Right kidney (tissue), 9 donors: Measurements from ENCODE around the gene RANBP10.
A peak's percentile ranks its signal among the peaks of the same experiment; 100 is the strongest.
"Not testable (repeated sequence)": the region's sequence is repeated elsewhere in the genome, so short reads cannot be mapped to it uniquely, and the experiment has no call there.

Experiments
- DNase-seq: peaks from one replicate; pipeline ENCODE4 v3.0.0-alpha.2; 2016
- long read RNA-seq, 8 donors: transcript quantifications; one replicate each; lab custom pipeline, GENCODE V29; 2026

The RANBP10 gene
- long read RNA-seq, donor 1: 0 reads
- long read RNA-seq, donor 2: 0 reads
- long read RNA-seq, donor 3: 0 reads
- long read RNA-seq, donor 4, partial matches to known transcripts: 0 of 1 reads
- long read RNA-seq, donor 4, other reads (novel, unspliced or antisense): 0 of 1 reads
- long read RNA-seq, donor 5: 0 reads
- long read RNA-seq, donor 6, partial matches to known transcripts: 215 of 228 reads
- long read RNA-seq, donor 6, other reads (novel, unspliced or antisense): 13 of 228 reads
- long read RNA-seq, donor 7: 0 reads
- long read RNA-seq, donor 8, partial matches to known transcripts: 0 of 1 reads
- long read RNA-seq, donor 8, other reads (novel, unspliced or antisense): 0 of 1 reads

DNA sequence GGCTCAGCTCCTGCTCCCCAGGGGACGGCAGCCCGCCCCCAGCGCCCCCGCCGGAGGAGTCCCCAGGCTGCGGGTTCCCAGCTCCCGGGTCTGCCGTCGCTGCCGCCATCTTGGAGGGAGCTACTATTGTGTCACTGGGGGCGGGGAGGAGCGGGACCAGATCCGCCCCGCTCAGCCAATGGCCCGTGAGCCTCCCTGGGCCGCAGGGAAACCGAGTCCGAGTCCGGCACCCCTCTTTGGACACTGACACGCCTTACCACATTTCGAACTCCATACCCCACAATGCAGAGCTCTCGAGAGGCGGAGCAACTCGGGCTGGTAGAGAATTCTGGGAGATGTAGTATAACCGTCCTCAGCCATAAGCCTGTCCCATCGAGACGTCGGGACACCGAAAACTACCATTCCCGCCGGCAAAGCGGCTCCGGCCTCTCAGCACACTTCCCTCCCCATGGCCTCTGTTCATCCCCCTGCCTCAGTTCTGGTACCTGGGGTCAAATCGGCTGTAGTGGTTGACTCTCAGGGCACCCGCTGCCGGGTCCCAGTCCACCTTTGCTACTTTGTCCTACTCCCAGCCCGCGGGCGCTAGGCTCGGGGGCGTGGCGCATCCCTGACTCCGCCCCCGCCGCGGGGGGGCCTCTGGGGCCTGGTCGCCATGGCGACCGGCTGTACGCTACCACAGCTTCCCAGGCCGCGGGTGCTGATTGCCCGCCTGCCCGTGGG, at the start of gene RANBP10, which contains the start of gene TSNAXIP1:
TSS of gene RANBP10 (minus strand) at position 133 of the 720 bp plus-strand sequence. CDS start at position 109, 24 bp downstream.
TSS of gene TSNAXIP1 (plus strand) at position 462 of the 720 bp plus-strand sequence. CDS start 261 bp downstream, outside the sequence.
- DNase-seq: peak; percentile 100

DNA sequence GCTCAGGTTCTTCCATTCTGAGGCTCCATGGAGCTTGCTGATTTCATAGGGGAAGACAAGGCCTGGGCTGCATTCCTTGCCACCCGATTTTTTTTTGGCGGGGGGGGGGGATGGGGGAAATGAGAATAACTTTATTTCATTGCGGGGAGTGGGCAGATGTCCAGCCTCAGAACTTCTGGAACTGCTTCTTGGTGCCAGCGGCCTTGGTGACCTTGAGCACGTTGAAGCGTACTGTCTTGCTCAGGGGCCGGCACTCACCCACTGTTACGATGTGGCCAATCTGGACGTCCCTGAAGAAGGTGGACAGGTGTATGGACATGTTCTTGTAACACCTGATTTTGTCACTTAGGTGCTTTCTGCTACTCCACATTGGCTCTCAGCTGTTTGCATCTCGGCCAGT, 49.4 kb upstream of the RANBP10 start:
- DNase-seq: no peak

DNA sequence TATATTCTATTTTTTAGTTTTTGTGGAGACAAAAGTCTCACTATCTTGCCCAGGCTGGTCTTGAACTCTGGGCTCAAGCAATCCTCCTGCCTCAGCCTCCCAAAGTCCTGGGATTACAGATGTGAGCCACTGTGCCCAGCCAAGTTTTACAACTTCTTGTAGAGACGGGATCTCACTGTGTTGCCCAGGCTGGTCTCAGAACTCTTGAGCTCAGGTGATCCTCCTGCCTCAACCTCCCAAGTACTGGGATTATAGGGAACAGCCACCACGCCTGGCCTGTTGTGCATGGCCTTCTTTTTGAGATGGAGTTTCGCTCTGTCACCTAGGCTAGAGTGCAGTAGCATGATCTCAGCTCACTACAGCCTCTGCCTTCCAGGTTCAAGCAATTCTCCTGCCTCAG, 47.3 kb upstream of the RANBP10 start:
- DNase-seq: no peak

DNA sequence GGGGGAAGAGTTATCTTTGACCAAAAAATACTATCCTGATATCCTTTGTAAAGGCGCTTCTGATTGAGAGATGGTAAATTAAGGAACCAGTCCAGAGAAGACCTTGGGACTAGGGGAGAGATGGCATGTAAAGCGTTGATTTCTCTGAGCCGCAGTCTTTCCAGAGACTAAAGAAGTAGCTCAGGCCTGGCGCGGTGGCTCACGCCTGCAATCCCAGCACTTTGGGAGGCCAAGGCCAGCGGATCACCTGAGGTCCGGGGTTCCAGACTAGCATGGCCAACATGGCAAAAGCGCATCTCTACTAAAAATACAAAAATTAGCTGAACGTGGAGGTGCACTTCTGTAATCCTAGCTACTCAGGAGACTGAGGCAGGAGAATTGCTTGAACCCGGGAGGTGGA, 41.8 kb upstream of the RANBP10 start:
- DNase-seq: no peak

DNA sequence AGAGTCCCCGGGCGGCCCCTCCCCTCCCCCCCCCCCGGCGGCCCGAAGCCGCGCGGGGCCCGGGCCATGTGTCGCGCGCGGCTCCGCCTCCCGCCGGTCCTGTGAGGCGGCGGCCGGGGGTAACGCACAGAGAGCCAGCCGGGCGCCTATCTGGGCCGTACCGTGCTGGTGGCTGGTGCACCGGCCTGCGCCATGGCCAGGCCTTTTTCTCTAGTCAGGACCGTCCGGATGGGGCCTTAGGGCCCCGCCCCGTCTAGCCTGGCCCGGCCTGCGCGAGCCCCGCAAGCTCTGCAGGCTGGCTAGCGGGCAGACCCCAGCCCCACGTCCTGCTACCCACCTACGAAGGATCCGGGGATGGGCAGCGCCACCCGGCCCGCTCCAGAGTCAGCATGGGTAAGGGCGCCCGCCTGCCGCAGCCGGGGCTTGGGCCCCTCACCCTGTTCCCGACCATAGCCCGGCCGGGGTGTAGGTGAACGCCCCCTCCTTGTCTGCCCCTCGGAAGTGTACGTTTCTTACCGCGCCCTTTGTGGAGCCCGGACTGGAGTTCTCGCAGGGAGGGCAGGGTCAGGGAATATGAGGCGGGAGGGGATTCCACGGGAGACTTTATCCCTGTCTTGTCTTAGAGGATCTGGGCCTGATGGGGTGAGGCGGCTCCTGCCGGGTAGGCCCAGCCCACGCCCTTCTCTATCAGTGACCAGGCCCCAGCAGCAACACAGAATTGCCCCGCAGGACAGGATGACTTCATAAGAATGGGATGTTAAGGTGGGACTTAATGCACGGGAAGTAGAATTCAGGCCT, 40.9 kb upstream of the RANBP10 start, which contains the start of gene CENPT:
TSS of gene CENPT (minus strand) at position 630 of the 798 bp plus-strand sequence. CDS start 13,834 bp downstream, outside the sequence.
- peak; percentile 83 for DNase-seq

DNA sequence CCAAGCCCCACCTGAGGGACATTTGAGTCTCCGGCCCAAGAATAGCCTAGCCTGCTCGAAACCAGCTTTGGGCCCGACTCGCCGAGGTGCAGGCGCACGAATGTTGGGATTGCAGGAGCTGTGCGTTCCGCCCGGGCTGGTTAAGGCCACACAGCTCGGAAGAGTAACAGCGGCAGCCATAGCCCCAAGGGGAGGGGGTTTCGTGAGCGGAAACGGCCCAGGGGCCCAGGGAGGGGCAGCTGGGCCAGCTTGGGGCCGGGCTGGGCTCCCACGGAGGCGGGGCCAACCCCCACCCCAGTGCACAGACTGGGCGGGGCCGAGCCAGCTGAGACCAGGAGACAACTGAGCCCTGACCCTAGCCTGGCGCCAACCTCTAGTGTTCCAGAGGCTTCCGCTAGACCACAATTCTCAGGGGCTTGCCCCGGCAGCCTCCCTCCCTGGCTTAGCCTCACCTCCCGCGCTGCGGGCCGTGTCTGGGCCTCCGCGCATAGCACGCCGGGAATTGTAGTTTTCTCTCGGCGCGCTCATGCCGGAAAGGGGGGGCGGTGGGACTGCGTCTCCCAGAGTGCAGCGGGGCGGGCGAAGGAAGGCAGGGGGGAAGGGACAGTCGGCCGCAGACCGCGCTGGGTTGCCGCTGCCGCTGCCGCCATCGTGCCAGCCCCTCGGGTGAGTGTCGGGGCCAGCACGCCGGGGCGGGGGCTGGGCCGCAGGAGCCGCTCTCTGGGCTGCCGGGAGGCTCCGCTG, 40.1 kb upstream of the RANBP10 start, which contains the start of gene NUTF2:
TSS of gene NUTF2 (plus strand) at position 614 of the 744 bp plus-strand sequence. CDS start 18,198 bp downstream, outside the sequence.
- peak; percentile 98 for DNase-seq

DNA sequence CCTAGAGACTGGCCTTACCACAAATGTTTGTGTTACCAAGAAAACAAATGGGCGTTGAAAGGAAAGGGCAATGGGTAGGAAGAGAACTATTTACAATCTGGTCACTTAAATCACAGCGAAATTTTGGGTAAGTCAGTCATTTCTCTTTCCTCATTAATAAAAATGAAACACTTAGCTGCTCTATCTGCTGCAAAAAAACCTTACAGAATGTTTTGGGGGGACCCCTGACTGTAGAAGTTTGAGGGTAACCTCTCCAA, 39.6 kb upstream of the RANBP10 start:
- no peak for DNase-seq

DNA sequence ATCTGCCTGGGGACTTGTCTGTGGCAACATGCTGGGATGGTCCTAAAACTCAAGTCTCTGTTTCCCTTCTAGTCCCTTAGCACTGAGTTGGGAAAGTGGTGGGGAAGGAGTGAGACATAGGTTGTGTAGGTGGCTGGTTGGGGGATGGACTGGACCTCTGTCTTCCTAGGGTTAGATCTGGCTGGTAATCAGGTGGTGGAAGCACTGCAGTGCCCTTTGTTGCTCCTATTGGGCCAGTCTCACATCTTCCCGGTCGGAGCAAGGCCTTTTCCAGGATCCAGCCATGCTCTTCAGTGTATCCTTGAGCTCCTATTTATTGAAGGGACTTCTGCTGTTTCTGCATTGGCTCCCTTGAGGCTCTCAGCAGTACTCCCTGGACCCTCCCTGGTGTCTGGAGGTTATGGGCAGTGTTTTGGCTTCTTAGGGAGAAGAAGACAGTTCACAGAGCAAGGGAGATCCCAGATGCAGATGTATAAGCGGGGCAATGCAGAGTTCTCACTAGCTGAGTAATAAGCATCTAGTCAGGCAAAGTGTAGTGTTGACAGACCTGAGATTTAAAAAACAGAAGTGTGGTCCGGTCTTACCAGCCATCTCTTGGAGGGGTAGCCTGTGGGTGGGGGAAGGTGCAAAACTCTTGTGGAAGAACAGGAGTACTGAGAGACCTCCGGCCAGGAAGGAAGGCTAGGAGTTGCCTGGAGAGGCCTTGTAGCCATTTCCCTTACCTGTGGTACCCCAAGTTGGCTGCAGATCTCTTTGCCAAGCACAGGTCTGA, 39.1 kb upstream of the RANBP10 start:
- no peak for DNase-seq

DNA sequence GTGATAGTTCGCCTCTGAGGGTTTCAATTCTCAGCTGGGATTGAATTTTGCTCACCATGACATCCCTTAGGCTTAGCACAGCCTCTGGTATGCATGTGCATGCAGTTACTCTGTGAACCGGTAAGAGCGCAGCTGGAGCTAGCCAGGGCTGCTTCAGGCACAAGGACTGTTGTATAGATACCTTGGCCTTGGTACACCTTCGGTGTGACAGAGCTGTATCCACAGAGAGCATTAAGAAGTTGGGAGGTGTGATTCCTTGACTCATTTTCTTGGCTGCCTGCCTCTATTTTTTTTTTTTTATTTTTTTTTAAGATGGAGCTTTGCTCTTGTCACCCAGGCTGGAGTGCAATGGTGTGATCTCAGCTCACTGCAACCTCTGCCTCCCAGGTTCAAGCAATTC, 38.1 kb upstream of the RANBP10 start:
- no peak for DNase-seq

DNA sequence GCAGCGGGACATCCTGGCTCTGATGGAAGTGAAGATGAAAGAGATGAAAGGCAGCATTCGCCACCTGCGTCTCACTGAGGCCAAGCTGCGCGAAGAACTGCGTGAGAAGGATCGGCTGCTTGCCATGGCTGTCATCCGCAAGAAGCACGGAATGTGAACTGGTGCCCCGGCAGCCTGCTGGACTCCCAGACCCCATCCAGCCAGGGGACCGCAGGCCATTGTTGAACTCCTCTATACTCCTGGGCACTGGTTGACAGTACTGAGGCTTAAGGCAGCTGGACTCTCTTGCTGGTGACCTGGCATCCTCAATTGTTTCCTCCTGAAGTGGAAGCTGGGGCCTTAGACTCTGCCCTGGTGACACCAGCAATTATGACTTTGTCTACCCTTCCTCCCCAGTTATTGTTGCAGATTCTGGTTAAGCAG, 37.0 kb upstream of the RANBP10 start:
- no peak for DNase-seq

DNA sequence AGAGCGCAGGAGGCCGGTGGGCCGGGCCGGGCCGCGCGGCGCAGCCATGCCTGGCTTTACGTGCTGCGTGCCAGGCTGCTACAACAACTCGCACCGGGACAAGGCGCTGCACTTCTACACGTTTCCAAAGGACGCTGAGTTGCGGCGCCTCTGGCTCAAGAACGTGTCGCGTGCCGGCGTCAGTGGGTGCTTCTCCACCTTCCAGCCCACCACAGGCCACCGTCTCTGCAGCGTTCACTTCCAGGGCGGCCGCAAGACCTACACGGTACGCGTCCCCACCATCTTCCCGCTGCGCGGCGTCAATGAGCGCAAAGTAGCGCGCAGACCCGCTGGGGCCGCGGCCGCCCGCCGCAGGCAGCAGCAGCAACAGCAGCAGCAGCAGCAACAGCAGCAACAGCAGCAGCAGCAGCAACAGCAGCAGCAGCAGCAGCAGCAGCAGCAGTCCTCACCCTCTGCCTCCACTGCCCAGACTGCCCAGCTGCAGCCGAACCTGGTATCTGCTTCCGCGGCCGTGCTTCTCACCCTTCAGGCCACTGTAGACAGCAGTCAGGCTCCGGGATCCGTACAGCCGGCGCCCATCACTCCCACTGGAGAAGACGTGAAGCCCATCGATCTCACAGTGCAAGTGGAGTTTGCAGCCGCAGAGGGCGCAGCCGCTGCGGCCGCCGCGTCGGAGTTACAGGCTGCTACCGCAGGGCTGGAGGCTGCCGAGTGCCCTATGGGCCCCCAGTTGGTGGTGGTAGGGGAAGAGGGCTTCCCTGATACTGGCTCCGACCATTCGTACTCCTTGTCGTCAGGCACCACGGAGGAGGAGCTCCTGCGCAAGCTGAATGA, 36.4 kb upstream of the RANBP10 start:
- peak; percentile 85 for DNase-seq

DNA sequence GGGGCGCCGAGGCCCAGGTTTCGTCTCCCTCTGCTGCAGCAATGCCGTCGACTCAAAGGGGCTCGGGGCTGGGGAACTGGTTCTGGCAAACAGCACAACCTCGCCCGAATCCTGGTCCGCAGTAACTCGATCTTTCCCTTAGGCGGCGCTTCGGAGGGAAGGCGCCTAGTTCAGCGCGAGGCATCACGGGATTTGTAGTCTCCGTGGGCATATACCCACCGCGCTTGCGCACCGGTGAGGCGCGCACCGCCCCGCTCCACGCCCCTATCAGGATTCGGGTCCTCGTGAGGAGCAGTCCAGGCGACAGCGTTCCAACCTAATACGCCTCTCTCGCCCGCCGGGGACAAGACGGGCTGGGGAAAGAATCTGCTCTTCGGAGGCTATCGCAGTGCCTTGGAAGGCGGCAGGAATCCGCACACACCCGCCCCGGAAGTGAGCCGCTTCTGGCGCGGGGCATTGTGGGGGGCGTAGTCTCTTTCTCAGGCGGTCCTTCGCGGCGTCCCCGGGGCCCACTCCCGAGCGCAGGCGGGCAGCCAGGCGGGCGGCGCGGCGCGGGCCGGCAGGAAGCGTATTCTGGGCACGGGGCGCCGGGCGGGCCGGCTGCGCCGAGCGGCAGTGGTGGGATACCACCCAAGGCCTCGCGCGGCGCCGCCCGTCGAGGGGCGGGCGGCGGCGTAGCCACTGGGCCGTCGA, 35.6 kb upstream of the RANBP10 start, which contains the start of gene THAP11:
TSS of gene THAP11 (plus strand) at position 505 of the 693 bp plus-strand sequence. CDS start 235 bp downstream, outside the sequence.
- DNase-seq: peak; percentile 99

DNA sequence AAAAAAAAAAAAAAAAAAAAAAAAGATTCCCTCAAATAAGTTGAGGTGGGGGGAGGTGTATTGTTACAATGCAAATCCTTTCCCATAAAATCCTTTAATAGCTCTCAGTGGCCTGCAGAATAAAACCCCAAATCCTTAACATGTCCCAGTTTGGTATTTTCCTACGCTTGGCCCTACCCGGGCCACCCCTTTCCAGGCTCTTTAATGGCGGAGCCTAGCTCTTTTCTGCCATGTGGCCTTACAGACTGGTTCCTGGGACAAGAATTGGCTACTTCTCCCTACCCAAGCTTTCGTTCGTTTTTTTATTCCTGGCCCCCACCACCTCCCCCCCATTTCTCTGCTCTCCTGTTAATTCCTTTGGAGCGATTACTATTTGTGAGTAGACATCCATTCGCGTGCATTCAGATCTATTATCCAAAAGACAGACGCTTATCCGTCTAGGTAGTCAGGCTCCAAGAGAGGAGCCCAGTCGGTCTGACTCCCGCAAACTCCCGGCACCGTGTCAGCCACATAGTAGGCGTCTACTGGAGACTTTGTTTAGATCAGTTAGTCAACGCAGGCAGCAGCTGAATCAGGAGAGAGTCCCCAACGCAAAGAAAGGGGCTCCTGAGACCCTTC, 34.9 kb upstream of the RANBP10 start:
- DNase-seq: no peak

DNA sequence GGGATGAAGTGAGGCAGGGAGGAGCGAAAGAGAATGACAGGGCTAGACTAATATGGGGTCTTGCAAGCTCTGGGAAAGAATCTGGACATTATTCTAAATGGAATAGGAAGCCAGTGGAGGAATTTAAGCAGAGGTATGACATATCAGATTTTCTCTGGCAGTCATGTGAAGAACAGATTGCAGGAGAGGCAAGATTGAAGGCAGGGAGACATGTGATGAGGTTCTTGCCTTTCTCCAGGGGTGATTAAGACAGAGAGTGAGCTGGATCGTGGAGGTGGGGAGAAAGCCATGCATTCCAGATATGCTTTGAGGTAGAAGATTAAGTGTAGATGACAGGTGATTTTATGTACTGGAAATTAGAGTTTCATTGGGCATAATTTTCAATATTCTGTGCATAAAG, 31.5 kb upstream of the RANBP10 start:
- DNase-seq: no peak

DNA sequence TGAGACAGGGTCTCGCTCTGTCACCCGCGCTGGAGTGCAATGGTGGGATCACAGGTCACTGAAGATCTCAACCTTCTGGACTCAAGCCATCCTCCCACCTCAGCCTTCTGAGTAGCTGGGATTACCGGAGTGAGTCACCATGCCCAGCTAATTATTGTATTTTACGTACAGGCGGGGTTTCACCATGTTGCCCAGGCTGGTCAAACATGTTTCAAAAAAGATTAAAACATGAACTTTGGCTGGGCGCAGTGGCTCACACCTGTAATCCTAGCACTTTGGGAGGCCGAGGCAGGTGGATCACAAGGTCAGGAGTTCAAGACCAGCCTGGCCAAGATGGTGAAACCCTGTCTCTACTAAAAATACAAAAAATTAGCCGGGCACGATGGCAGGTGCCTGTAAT, 30.8 kb upstream of the RANBP10 start:
- DNase-seq: not testable (repeated sequence)

DNA sequence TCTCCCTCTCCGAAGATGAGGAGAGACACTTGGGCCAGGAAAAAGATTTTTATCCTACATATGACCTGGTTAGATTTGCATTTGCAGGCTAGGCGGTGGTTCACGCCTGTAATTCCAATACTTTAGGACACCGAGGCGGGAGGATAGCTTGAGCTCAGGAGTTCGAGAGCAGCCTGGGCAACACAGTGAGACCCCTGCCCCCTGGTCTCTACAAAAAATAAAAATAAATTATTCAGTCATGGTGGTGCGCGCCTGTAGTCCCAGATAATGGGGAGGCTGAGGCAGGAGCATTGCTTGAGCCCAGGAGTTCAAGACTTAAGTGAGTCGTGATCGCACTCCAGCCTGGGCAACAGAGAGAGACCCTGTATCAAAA, 27.9 kb upstream of the RANBP10 start:
- no peak for DNase-seq

DNA sequence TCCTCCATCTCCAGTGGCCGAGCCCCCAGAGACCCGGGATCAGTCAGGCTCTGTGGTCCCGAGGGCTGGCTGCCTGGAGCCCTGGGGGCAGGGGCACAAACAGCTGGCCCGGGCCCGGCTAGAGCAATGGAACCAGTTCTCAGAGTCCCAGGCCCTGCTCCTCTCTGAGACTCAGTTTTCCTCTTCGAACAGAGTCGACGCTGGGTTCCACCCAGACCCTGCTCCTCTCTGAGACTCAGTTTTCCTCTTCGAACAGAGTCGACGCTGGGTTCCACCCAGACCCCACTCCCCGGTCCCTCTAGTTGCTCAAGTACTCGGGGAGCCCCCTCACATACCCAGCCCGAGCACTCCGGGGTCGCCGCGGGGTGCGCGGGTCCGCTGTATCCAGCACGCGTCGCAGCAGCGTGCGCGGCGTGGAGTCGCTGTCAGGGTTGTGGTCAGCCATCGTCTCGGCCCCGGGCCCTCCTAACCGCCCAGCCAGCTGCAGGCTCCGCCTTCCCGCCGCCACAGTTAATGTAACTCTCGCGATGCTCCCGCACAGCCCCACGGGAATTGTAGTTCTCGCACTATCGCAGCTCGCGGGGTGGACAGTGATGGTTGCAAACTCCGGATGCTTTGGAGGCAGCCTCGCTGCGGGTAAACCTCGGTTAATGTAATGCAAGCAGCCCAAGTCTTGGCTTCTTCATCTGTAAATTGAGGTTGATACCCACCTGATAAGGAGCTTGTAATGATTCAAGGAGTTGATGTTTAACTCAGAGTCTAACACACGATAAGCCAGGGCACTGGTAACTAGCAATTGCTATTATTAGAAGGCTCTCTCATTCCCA, 27.3 kb upstream of the RANBP10 start:
- DNase-seq: peak; percentile 86

DNA sequence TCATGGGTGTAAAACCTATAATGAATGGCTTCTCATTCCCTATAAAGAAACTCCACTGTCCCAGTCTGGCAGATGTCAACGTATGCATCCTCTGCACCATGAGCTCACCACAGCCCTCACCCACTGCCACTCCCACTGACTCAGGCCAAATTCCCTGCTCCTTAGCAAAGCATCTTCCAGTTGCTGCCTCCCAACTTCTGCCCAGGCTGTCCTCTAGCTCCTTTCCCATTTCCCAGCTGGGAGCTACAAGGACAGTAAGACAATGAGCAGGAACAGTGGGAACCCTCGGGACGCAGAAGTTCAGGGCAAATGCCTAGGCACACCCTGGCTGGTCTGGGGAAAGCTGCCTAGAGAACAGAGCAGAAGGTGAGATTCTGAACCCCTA, 26.7 kb upstream of the RANBP10 start:
- peak; percentile 12 for DNase-seq
